Suprapubic skin (tissue), 4 donors: ENCODE results near the gene OR2AT4.

Experiments used
- EP300 ChIP-seq: sonication (generic); formaldehyde crosslinking; IDR thresholded peaks from one replicate; pipeline ENCODE4 v1.6.1; 2017; ENCODE audit warnings: antibody characterized with exemption
- POLR2A ChIP-seq, 2 donors: fragments of 450-650 bp; IDR thresholded peaks; one replicate each; pipeline ENCODE4 v1.6.1; 2017; ENCODE audit warnings: antibody characterized with exemption in 2 of 2, mild to moderate bottlenecking in 2 of 2, moderate library complexity in 2 of 2
- POLR2AphosphoS5 ChIP-seq, 3 donors: sonication (generic); formaldehyde crosslinking; IDR thresholded peaks; one replicate each; pipeline ENCODE4 v1.6.1; 2017; ENCODE audit warnings: antibody characterized with exemption in 3 of 3
- TF ChIP-seq, protein P1 (sequence below), 2 donors: fragments of 200-600 bp in 1 of 2; fragments of 450-650 bp in 1 of 2; sonication (generic) in 1 of 2; IDR thresholded peaks; one replicate each; pipeline ENCODE4 v1.5.1; 2016 to 2019; ENCODE audit warnings: antibody characterized with exemption in 2 of 2, mild to moderate bottlenecking in 1 of 2, moderate library complexity in 1 of 2

DNA sequence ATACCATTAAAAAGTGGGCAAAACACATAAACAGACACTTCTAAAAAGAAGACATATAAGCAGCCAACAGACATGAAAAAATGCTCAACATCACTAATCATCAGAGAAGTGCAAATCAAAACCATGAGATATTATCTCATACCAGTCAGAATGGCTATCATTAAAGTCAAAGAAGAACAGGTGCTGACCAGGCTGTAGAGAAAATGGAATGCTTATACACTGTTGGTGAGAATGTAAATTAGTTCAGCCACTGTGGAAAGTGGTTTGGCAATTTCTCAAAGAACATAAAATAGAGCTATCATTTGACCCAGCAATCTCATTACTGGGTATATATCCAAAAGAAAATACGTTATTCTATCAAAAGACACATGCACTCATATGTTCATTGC, 13.5 kb downstream of the OR2AT4 start:
- TF ChIP-seq, protein P1, sequence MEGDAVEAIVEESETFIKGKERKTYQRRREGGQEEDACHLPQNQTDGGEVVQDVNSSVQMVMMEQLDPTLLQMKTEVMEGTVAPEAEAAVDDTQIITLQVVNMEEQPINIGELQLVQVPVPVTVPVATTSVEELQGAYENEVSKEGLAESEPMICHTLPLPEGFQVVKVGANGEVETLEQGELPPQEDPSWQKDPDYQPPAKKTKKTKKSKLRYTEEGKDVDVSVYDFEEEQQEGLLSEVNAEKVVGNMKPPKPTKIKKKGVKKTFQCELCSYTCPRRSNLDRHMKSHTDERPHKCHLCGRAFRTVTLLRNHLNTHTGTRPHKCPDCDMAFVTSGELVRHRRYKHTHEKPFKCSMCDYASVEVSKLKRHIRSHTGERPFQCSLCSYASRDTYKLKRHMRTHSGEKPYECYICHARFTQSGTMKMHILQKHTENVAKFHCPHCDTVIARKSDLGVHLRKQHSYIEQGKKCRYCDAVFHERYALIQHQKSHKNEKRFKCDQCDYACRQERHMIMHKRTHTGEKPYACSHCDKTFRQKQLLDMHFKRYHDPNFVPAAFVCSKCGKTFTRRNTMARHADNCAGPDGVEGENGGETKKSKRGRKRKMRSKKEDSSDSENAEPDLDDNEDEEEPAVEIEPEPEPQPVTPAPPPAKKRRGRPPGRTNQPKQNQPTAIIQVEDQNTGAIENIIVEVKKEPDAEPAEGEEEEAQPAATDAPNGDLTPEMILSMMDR (IDR thresholded peaks at IDR 0.05) = no peak
- TF ChIP-seq POLR2A (IDR thresholded peaks at IDR 0.05) = no peak
- no peak for TF ChIP-seq POLR2AphosphoS5 (IDR thresholded peaks at IDR 0.05)
- no peak for TF ChIP-seq EP300
